Measurements from ENCODE around the gene PNPLA2.

The PNPLA2 gene

DNA sequence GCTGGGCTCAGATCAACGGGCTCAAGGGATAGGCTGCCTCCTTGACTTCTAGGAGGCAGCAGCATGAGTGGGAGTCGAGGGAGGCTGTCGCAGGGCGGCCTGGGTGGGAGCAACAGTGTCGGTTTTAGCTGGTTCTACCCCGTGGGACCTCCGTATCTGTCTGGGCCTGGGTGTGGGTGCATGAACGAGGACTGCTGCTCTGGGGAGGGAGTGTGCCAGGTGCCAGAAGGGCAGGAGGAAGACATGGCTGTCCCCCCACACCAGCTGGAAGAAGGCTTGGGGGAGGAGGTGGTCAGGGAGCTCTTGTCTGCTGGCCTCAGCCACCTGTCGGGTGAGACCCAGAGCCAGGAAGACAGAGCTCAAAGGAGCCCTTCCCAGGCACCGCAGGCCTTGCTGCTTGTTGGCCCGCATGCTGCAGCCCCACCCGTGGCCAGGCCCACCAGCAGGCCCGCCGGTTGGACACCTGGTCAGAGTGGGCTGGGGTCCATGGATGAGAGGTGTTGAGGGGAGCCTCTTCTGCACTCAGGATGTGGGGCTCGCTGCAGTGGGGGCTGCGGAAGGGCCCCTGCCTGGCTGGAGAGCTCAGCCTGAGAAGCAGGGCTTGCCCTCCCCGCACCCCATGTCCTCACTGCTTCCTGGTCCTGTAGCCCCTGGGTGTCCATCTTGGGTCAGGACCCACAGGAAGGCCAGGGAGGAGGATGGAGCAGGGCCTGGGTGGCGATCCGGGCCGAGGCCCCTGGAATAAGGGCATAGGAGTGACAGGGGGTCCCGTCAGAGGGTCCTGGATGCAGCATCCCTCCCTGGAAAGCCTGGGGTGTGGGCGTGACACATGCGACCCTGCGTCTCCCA lies 32.3 kb upstream of the PNPLA2 start:
- no peak for DNase-seq (ENCODE audit: low spot score)

DNA sequence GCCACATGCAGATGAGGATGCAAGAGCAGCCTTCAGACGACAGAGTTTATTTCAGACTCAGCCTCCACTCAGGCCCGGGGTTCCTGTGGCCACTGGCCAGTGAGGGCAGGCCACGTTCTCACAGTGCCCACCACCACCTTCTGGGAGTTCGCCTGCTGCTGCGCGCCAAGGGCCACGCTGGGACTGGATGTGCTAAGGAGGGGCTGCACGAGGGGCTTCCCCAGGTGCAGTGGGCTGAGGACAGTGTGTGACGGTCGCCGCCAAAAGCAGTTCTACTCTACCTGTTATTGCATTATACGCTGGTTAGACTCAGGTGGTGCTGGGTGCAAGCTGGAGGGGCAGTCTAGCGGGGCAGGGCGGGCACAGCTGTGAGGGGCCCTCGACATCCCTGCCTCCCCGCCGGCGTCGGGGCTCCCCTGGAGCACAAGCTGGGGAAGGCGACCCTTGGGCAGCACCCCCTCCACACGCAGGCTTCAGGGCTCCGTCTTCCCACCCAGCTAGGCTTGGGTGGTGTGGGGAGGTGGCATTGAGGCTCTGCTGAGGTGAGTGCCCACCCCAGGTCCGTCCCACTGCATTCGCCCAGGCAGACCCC lies 31.5 kb upstream of the PNPLA2 start:
- DNase-seq (ENCODE audit: low spot score) = no peak

DNA sequence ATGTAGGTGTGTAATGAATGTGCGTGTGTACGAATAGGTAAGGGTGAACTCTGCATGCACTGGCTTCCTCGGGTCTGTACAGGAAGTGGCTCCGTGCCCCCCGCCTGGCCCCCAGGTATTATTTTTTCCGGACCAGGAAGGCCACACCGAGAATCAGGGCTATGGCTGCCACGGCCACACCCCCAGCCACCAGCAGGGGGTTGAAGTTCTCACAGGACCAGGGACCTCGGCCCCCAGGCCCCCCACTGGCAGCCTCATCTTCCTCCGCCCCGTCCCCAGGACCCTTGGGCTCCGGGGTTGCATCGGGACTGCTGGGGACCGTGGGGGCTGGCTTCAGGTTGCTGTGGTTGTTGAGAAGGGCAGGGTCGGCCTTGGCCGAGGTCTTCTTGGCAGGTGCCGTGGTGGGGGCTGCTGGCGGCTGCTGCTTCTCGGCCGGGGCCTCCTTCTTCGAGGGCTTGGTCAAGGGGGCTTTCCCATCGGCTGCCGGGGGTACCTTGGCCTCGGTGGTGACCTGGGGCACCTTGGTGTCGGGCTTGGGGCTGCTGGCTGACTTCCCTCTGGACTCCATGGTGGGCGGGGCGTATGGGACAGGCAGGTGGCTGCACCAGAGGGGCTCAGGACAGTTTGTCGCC lies 30.6 kb upstream of the PNPLA2 start:
- no peak for DNase-seq (ENCODE audit: low spot score)

DNA sequence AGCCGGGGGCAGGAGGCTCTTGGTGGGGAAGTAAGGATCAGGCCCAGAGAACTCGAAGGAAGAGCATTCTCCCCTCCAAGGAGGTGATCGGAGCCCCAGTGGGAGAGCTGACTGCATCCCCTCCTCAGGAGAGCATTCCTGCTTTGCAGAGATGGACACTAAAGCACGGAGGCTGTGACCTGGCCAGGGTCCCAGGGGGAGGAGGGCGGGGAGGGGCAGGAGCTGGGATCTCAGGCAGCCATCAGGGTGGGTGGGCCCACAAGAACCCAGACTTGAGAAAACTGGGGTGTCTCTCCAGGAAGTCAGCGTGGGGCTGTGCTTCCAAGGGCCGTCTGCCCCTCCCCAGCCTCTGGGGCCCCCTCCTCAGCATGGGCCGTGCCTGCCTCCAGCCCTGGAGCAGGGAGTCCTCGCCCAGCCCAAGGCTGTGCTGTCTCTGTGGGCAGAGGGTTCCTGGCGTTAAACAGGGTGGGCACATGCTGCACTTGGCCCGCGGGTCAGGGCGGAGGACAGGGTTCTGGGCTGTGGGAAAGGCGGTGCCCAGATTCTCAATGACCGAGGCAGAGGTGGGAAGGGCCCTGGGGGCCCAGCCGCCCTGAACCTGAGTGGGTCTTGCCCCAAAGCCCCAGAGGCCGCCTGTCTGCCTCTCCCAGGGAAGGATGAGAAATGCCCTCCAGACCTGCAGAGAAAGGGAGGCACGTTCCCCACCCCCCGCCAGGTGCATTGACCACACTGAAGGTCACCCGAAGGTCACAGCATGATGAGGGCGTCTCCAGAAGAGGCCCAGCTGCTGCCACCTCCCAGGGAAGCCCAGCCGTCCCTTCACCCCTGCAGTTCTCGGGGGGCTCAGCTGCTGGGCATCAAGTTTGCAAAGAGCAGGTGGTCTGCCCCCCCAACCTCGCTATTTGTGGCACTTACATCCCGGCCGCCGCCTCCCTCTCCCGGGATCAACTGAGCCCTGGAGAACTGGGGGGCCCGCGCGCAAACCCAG lies 29.5 kb upstream of the PNPLA2 start:
- no peak for DNase-seq (ENCODE audit: low spot score)

DNA sequence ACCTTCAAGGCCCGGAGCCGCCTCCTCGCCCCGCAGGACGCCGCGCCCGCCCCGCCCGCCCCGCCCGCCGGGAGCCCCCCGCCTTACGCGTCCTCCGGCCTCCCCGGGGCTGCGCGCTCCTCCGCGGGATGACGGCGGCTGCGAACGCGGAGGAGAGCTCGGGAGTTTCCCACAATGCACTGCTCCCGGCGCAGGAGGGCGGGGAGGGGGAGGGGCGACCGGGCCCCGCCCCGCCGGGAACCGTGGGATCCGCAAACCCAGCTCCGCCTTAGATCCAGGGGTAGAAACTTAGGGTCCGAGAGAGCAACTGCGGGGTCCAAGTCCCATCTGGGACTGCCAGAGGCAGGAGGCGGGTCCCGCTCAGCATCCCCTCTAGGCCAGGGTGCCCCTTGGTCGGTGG lies 28.8 kb upstream of the PNPLA2 start, which contains the start of gene CEND1:
Gene CEND1, minus strand, starts transcription at position 148 of the 400 bp plus-strand sequence. CDS start 1,514 bp downstream, outside the sequence.
- DNase-seq (ENCODE audit: low spot score) = no peak

DNA sequence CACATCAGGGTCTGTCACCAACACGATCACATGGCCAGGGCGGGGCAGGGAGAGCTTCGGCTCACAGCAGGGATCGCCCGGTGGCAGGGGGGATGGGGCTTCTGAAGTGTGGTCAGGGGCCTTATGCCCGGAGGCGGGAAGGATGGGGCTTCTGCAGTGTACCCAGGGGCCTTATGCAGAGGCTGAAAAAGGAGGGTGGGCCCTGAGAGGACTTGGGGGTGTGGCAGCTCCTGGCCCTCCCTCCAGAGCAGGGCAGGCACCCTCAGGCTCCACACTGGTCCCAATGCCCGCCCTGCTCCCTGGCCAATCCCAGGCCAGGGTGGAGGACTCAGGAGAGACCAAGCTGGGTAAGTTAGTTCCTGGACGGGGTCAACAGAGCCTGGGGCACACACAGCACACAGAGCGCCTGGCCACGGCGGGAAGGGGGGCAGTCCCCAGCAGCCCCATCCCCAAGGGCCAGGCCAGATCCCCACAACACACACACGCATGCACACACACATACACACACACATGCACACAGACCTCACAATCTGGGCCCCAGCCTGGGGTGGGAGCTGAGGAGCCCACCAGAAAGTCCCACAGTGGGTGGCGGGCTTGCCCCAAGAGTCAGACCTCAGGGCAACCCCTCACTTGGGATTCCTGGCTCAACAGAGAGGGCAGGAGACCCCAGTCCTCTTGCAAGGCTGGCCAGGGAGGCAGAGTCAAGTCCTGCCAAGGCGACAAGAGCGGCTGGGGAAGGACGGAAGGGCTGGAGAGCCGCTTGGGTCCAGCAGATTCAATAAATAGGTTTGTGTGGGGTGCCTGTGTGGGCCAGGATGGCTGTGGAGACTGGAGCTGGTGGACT lies 27.8 kb upstream of the PNPLA2 start:
- no peak for DNase-seq (ENCODE audit: low spot score)

DNA sequence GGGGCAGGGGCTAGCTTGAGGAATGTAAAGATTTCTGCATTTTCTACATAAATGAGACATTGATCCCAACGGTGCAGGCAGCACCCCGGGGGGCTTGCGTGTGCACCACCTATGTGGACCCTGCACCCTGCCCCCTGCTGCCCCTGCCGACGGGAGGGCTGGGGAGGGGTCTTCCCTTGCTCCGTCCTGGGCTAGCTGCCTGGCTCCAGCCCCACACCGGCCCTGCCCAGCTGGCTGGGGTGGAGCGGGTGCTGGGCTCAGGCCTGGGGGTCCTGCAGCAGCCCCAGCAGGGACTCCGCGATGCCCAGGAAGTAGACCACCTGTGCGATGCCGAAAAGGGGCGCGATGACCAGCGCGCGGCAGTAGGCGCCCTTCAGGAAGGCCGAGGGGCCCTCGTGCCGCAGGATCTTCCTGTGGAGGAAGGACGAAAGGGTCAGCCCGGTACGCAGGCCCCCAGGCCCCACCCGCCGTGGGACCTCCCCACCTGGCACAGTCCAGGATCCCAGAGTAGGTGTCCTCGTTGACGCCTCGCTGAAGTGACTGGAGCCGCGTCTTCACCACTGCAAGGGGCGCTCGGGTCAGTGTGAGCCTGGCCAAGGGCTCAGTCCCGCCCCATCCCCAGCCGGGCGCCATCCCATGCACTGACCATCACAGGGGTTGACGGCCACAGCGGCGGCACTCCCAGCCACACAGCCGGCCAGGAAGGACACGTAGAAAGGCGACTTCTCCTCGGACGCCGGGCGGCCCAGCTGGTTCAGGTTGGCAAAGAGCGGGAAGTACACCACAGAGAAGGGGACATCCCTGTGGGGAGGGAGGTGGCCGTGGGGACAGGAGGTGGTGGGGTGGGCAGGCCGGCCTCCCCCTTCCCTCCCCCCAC lies 26.8 kb upstream of the PNPLA2 start:
- DNase-seq (ENCODE audit: low spot score) = no peak

DNA sequence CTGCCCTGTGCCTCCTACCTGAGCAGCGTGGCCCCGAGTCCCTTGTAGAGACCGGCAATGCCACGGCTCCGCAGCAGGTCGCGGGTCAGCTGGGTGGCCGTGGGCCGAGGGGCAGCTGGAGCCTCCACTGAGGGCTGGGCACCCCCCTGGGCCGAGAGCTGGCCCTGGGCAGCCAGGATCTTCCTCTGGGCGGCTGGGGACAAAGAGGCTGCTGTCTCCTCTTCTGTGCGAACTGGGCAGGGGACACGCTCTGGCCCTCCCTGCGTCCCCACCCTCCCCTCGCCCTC lies 26.2 kb upstream of the PNPLA2 start:
- DNase-seq (ENCODE audit: low spot score) = no peak

DNA sequence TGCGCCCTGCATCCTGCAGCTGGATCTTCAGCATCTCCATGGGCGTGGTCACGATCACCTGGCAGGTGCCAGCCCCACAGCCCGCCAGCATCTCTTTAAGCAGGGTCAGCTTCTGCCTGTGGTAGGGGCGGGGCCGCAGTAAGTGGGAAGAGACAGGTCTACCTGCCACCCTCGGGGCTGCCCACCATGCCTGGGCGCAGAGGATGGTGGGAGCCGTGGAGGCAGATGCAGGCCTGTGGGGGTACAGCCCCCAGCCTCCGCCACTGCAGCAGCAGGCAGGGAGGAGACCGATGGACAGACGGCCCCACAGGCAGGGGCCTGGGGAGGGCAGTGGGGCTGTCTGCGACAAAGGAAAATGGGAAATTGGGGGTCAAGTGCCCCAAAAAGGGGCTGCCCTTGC lies 25.8 kb upstream of the PNPLA2 start:
- DNase-seq (ENCODE audit: low spot score) = no peak

DNA sequence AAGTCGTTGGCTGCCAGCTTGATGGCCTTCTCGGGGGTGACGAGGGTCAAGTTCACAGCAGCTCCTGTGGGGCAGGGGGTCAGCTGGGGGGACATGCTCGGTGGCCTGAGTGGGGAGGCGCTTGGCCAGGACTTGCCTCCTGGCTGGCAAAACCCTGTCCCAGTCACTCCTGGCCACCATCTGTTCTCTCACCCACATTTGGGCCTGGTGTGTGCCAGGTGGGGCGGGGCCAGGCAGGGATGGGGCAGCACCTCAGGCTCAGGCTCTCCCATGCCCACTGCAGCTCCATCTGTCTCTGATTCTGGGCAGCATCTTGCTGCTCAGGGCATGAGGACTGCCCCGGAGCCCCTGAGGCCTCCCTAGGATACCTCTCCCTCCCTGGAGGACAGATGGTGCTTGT lies 25.2 kb upstream of the PNPLA2 start:
- DNase-seq (ENCODE audit: low spot score) = no peak

DNA sequence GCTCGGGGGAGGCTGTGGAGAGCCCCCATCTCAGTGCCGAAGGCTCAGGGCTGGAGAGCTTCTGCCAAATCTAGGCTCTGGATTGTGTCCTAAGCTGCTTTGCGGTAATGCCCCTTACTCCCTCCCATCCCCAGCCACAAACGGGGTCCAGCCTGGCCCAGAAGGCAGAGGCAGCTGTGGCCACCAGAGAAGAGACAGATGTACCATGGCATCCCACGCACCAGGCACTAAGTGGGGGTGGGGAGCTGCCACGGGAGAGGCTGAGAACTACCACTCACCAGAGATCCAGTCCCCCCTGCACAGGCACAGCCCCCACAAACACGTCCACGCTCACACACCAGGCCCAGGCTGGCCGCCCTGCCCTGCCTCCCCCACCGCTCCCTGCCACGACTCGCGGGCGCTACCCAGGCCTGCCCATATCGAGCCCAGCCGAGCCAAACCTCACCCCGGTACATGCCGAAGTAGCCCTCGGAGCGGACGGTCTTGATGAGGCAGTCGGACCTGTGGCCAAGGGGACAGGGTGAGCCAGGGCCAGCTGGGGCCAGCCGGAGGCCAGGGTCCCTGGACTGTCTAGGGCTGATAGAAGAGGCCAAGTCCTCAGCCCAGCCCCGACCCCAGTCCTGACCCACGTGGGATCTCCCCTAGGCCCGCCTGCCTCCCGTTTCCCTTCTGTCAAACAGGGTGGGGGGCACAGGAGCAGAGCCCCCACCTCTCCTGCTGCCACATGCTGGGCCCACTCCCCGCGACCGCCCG lies 24.5 kb upstream of the PNPLA2 start:
- DNase-seq (ENCODE audit: low spot score) = no peak

DNA sequence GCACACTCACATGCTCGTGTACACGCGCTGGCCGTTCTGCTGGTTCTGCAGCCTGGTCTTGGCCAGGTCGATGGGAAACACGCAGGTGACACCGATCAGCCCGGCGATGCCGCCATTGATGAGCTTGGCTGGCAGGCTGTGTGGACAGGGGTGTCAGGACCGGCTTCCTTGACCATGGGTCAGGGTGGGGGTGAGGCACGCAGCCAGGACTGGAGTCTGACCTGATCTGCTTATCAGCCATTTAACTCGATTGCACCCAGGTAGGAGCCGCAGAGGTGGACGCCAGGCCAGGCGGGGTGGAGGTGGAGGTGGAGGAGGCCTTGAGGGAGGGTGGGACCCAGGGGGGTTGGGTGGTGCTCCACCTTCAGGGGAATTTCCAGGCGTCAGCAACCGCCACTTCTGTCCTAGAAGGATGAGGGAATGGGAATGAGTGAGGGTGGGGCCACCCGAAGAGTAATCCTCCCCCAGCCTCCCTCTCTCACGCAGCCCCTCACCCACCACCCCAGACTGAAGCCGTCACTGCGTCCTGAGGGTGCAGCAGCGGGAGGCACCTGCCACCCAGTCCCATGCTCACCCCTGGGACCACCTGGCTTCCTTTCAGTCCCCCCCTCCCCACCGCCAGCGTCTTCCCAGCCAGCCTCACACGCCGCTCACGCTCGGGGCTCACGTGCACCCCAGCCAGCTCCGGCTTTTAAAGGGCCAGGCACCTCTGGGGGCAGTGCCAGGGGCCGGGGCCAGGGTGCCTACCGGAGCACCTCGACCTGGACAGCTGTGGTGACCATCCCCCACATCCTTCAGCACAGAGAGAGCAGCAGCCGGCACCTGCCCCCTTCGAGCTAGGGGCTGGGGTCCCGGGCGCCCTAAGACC lies 23.7 kb upstream of the PNPLA2 start:
- no peak for DNase-seq (ENCODE audit: low spot score)

DNA sequence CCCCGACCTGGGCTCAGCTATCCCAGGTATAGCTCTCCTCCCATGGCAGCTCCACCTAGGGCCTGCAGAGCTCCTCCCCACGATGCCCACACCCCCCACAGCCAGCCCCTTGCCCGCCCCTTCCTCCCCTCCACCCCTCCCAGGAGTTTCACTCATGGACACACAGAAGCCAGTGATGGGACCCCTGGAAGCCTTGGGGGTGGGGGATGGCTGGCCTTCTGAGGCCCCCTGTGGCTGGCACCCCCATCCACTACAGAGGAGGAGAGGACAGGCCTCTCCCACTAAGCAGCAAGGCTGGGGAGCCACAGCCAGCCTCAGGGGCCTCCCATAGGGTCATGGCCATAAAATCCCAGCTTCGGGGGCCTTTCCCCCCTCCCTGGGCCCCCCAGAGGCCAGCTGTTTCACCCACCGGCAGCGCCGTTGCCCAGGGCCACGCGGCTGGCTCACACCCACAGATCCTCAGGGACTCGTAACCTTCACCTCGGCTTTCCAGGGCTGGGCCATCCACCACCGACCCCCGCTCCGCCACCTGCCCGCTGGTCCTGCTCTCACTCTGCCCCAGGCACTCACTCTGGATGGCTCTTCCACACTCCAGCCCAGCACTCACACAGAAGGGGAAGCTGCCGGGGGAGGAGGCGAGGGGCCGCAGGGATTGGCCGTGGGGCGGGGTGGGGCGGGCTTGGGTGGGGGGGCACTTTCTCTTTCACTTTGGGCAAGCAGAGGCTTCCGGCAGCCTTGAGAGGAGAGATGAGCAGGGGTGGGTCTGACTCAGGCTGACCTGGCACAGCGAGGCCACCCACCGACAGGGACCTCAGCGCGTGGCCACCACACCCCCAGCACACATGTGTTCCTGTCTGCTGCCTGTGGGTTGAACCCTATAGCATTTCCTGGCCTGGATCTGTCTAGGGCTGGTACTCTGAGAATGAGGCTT lies 22.8 kb upstream of the PNPLA2 start:
- DNase-seq (ENCODE audit: low spot score) = no peak

DNA sequence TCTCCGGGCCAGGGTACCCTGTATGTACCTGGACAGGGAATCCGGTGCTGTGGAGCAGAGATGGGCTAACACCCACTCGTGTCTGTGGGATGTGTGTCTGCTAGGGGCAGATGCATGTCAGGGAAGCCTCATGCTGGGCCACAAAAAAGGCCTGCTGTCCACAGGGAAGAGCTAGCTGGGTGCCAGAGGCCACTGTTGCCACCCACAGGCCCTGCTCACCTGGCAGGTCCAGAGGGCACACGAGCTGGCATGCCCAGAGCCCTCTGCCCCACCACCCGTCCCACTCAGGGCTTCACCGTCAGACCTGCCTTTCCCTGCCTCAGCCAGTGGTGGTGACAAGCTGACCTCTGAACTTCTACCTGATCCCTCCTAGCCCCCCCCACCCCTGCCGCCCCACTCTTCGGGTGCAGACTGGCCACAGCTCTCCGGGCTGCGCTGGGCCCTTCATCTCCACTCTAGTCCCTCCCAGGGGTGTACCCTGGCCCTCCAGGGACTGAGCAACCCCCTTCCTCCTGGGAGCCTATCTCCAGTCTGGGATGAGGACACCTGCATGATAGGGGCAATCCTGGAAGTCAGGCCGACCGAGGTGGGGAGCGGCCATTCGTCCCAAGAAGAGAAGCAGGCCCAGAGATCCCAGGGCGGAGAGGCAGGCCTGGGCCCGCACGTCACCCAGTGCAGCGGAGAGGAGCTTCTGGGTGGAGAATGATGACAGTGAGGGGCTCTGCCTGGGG lies 22.0 kb upstream of the PNPLA2 start:
- DNase-seq (ENCODE audit: low spot score) = no peak

DNA sequence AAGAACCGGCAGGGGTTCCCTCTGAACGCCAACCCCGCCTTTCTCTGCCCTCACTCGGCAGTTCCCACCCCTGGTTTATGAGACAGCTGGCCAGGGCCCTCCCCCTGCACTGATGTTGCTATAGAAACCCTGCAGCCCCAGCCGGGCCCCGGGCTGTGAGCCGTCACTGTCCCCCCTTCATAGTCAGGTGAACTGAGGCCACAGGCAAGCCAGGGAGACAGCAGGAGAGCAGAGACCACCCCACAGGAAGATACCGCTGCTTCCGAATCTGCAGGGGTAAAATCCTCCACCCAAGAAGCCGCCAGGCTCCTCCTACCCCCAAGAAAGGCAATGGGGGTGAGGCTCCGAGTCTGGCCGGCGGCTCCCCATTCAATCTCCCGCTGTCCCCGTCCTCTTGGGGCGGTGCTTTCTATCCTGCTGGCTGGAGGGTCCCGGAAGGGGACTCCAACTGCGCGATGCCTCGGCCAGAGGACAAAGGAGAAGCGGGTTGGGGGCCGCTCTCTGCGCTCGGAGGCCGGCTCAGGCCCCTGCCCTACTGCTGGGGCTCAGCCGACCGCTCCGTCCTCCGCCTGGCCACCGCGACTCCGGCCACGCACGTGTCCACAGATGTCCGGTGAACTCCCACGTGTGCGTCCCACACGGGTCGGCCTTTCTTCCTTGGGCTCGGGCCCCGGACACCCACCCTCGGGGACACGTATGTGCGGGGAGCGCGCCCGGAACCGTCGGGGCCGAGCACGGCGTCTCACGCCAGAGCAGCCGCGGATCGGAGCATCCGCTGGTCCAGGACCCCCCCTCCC lies 21.2 kb upstream of the PNPLA2 start:
- peak; percentile 84 for DNase-seq (ENCODE audit: low spot score)

Measured in HuH-7 (cell line).